GM23338 (cell line): Measurements from ENCODE around the gene EMX1. TPM values are rescaled to one million over a fixed set of nuclear protein-coding genes. Genes with fewer than 3 reads are reported as not detected.

Source experiments
- ATAC-seq: fragments of 200-7000 bp; cut with Tn5 transposase; 3 replicates; pipeline ENCODE4 v1.9.1; 2020
- DNase-seq: peaks from one replicate; pipeline ENCODE4 v3.0.0-alpha.2; 2015; ENCODE audit warnings: low spot score
- H2AFZ ChIP-seq: fragments of 200-600 bp; sonication (generic); 2 replicates; pipeline ENCODE4 v1.8.0; 2016; ENCODE audit warnings: antibody characterized with exemption, mild to moderate bottlenecking, moderate library complexity
- H3F3A ChIP-seq: fragments of 200-600 bp; sonication (generic); replicated peaks from 2 replicates; pipeline ENCODE4 v1.8.0; 2017; ENCODE audit warnings: antibody characterized with exemption, mixed run types, low read depth
- H3K27ac ChIP-seq: fragments of 200-600 bp; sonication (generic); 2 replicates; pipeline ENCODE4 v1.6.1; 2016; ENCODE audit warnings: low read depth
- H3K27me3 ChIP-seq: fragments of 200-600 bp; sonication (generic); 2 replicates; pipeline ENCODE4 v1.8.0; 2016; ENCODE audit warnings: mild to moderate bottlenecking, mixed run types, moderate library complexity; ENCODE audit not compliant: insufficient read depth
- H3K36me3 ChIP-seq: fragments of 200-600 bp; sonication (generic); 2 replicates; pipeline ENCODE4 v1.8.0; 2016; ENCODE audit warnings: mild to moderate bottlenecking; ENCODE audit not compliant: insufficient read depth
- H3K4me1 ChIP-seq: fragments of 200-600 bp; sonication (generic); 2 replicates; pipeline ENCODE4 v1.8.0; 2016; ENCODE audit warnings: mild to moderate bottlenecking, moderate library complexity; ENCODE audit not compliant: insufficient read depth
- H3K4me2 ChIP-seq: fragments of 200-600 bp; sonication (generic); 2 replicates; pipeline ENCODE4 v1.7.1; 2017; ENCODE audit warnings: mixed run types
- H3K4me3 ChIP-seq: fragments of 200-600 bp; sonication (generic); 2 replicates; pipeline ENCODE4 v1.6.1; 2016; ENCODE audit warnings: mixed run types
- H3K79me2 ChIP-seq: fragments of 200-600 bp; sonication (generic); replicated peaks from 2 replicates; pipeline ENCODE4 v1.8.0; 2017; ENCODE audit warnings: mild to moderate bottlenecking; ENCODE audit not compliant: insufficient read depth
- H3K9me2 ChIP-seq: fragments of 200-600 bp; sonication (generic); 2 replicates; pipeline ENCODE4 v1.8.0; 2017; ENCODE audit not compliant: insufficient read depth
- H4K20me1 ChIP-seq: fragments of 200-600 bp; sonication (generic); replicated peaks from 2 replicates; pipeline ENCODE4 v1.8.0; 2017; ENCODE audit warnings: mild to moderate bottlenecking; ENCODE audit not compliant: insufficient read depth
- H3K27ac Mint-ChIP-seq: 2 replicates; pipeline ENCODE4 v1.8.0; 2020; ENCODE audit warnings: inconsistent platforms, mild to moderate bottlenecking, moderate library complexity, mixed read lengths
- H3K27me3 Mint-ChIP-seq: 3 replicates; pipeline ENCODE4 v1.8.0; 2022; ENCODE audit warnings: low read depth, mild to moderate bottlenecking, moderate library complexity, mixed read lengths, inconsistent platforms; ENCODE audit not compliant: insufficient read depth, poor library complexity
- H3K36me3 Mint-ChIP-seq: 3 replicates; pipeline ENCODE4 v1.8.0; 2021; ENCODE audit warnings: low read depth, mild to moderate bottlenecking, inconsistent platforms, moderate library complexity, mixed read lengths
- H3K4me1 Mint-ChIP-seq: 3 replicates; pipeline ENCODE4 v1.8.0; 2020; ENCODE audit warnings: mild to moderate bottlenecking, inconsistent platforms, mixed read lengths
- H3K4me3 Mint-ChIP-seq: 3 replicates; pipeline ENCODE4 v1.8.0; 2021; ENCODE audit warnings: moderate library complexity, mild to moderate bottlenecking, inconsistent platforms, mixed read lengths
- H3K9me3 Mint-ChIP-seq: 3 replicates; pipeline ENCODE4 v1.8.0; 2020; ENCODE audit warnings: moderate library complexity, mild to moderate bottlenecking, inconsistent platforms, mixed read lengths
- CREB1 ChIP-seq: fragments of 250-450 bp; sonication (Bioruptor Pico); IDR thresholded peaks from 2 replicates; pipeline ENCODE4 v1.5.0; 2020; ENCODE audit warnings: low read depth, mild to moderate bottlenecking, moderate library complexity
- EZH2 ChIP-seq: fragments of 200-600 bp; sonication (generic); IDR thresholded peaks from one replicate; pipeline ENCODE4 v1.8.0; 2017; ENCODE audit warnings: antibody characterized with exemption, mild to moderate bottlenecking, low read depth; ENCODE audit not compliant: unreplicated experiment
- EZH2phosphoT487 ChIP-seq: fragments of 200-600 bp; sonication (generic); IDR thresholded peaks from one replicate; pipeline ENCODE4 v1.8.1; 2018; ENCODE audit warnings: antibody characterized with exemption; ENCODE audit not compliant: unreplicated experiment
- JUNB ChIP-seq: IDR thresholded peaks from one replicate; pipeline ENCODE4 v1.6.1; 2016; ENCODE audit warnings: antibody characterized with exemption; ENCODE audit not compliant: unreplicated experiment
- NANOG ChIP-seq: IDR thresholded peaks from 2 replicates; pipeline ENCODE4 v1.6.1; 2016; ENCODE audit warnings: antibody characterized with exemption, borderline replicate concordance
- STAT1 ChIP-seq: IDR thresholded peaks from one replicate; pipeline ENCODE4 v1.6.1; 2016; ENCODE audit warnings: antibody characterized with exemption; ENCODE audit not compliant: unreplicated experiment
- ZNF331 ChIP-seq: fragments of 250-450 bp; sonication (Bioruptor Pico); IDR thresholded peaks from 2 replicates; pipeline ENCODE4 v1.5.0; 2020; ENCODE audit warnings: low read depth, mild to moderate bottlenecking, moderate library complexity
- polyA plus RNA-seq: library from polyadenylated mRNA; unstranded; fragments of >200 nt; fragmentation: Nextera tagmentation; extraction: Ambion mirVana; gene quantifications from 2 replicates; pipeline ENCODE4 v1.2.1, GENCODE V29; 2016
- total RNA-seq: library from RNA; depleted of rRNA; stranded (reverse); fragments of >200 nt; shearing (Covaris generic); gene quantifications from 2 replicates; pipeline ENCODE4 v1.2.3, GENCODE V29; 2014
- TF ChIP-seq, protein P1 (sequence below): fragments of 250-450 bp; sonication (Bioruptor Pico); IDR thresholded peaks from 2 replicates; pipeline ENCODE4 v1.5.0; 2020; ENCODE audit warnings: mild to moderate bottlenecking, moderate library complexity
- TF ChIP-seq, protein P2 (sequence below): IDR thresholded peaks from one replicate; pipeline ENCODE4 v1.6.1; 2018; ENCODE audit warnings: antibody characterized with exemption; ENCODE audit not compliant: unreplicated experiment
- TF ChIP-seq, protein P3 (sequence below): IDR thresholded peaks from 2 replicates; pipeline ENCODE4 v1.6.1; 2016; ENCODE audit warnings: antibody characterized with exemption
- TF ChIP-seq, protein P4 (sequence below), 2 experiments: fragments of 200-600 bp in 1 of 2; sonication (generic) in 1 of 2; conservative IDR thresholded peaks; 2 replicates each; pipeline versions ENCODE4 v1.5.1 to v1.6.1; 2016 to 2017; ENCODE audit warnings: antibody characterized with exemption in 2 of 2, low read depth in 2 of 2, mild to moderate bottlenecking in 2 of 2, moderate library complexity in 1 of 2

EMX1 gene
- total and polyA plus RNA-seq, 2 experiments from 2014 or later = 3.9 to 7.9 TPM

DNA sequence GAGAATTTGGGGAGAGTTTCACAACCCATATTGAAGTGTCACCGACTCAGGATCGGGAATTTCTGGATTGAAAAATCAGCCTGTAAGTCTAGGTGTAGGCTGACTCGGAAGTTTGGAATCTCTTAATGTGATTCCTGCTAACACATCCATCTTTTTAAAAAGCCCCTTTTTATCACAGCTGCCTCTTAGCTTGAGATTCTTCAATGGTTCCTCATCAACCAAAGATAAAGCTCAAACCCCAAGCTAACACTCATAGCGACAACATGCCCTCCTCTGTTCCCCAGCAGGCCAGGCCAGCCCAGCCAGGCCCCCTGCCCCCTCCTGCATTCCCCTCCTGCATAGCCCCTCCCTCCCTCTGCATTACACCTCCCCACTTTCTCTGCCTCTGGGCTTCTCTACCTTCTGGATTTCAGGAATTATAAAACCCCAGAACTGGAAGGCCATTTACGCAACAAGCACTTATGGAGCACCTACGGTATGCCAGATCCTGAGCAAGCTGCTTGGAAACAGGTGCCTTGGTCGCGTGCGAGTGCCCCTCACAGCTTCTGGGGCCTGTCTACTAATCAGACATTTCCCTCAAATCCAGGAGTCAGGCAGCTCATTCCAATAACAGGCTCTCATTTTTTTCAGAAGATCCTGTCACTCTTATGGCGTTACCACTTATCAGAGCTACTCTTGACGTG is 63.4 kb downstream of the EMX1 start (continued):
- TF ChIP-seq, protein P1, sequence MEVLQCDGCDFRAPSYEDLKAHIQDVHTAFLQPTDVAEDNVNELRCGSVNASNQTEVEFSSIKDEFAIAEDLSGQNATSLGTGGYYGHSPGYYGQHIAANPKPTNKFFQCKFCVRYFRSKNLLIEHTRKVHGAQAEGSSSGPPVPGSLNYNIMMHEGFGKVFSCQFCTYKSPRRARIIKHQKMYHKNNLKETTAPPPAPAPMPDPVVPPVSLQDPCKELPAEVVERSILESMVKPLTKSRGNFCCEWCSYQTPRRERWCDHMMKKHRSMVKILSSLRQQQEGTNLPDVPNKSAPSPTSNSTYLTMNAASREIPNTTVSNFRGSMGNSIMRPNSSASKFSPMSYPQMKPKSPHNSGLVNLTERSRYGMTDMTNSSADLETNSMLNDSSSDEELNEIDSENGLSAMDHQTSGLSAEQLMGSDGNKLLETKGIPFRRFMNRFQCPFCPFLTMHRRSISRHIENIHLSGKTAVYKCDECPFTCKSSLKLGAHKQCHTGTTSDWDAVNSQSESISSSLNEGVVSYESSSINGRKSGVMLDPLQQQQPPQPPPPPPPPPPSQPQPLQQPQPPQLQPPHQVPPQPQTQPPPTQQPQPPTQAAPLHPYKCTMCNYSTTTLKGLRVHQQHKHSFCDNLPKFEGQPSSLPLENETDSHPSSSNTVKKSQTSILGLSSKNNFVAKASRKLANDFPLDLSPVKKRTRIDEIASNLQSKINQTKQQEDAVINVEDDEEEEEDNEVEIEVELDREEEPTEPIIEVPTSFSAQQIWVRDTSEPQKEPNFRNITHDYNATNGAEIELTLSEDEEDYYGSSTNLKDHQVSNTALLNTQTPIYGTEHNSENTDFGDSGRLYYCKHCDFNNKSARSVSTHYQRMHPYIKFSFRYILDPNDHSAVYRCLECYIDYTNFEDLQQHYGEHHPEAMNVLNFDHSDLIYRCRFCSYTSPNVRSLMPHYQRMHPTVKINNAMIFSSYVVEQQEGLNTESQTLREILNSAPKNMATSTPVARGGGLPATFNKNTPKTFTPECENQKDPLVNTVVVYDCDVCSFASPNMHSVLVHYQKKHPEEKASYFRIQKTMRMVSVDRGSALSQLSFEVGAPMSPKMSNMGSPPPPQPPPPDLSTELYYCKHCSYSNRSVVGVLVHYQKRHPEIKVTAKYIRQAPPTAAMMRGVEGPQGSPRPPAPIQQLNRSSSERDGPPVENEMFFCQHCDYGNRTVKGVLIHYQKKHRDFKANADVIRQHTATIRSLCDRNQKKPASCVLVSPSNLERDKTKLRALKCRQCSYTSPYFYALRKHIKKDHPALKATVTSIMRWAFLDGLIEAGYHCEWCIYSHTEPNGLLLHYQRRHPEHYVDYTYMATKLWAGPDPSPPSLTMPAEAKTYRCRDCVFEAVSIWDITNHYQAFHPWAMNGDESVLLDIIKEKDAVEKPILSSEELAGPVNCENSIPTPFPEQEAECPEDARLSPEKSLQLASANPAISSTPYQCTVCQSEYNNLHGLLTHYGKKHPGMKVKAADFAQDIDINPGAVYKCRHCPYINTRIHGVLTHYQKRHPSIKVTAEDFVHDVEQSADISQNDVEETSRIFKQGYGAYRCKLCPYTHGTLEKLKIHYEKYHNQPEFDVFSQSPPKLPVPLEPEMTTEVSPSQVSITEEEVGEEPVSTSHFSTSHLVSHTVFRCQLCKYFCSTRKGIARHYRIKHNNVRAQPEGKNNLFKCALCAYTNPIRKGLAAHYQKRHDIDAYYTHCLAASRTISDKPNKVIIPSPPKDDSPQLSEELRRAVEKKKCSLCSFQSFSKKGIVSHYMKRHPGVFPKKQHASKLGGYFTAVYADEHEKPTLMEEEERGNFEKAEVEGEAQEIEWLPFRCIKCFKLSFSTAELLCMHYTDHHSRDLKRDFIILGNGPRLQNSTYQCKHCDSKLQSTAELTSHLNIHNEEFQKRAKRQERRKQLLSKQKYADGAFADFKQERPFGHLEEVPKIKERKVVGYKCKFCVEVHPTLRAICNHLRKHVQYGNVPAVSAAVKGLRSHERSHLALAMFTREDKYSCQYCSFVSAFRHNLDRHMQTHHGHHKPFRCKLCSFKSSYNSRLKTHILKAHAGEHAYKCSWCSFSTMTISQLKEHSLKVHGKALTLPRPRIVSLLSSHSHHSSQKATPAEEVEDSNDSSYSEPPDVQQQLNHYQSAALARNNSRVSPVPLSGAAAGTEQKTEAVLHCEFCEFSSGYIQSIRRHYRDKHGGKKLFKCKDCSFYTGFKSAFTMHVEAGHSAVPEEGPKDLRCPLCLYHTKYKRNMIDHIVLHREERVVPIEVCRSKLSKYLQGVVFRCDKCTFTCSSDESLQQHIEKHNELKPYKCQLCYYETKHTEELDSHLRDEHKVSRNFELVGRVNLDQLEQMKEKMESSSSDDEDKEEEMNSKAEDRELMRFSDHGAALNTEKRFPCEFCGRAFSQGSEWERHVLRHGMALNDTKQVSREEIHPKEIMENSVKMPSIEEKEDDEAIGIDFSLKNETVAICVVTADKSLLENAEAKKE = no peak
- TF ChIP-seq EZH2 (no peak), NANOG (no peak), STAT1 (no peak)

DNA sequence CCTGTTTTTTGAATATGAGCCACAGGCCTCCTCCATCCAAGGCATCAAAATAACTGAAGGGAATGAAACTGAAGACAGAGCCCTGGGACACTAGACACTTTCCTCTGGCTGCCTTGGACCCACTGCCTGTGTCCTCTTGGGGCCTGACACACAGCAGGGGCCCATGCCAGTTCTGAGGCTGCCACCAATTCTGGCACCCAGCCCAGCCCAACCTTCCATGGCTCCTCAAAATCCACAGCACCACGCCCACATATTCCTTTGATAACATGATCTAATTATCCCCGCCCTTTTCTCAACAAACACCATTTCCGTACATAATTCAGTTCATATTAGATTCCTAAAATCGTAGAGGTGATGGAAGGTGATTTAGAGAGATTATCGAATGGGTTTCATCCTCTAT is 64.2 kb downstream of the EMX1 start:
- DNase-seq (no peak), ATAC-seq (no peak)
- Histone ChIP-seq H3K9me2 (no peaks in the 10 kb centered on the region), H4K20me1 (no peaks in the 10 kb centered on the region), H3K79me2 (no peaks in the 10 kb centered on the region), H3K27me3 (no peaks in the 10 kb centered on the region), H3K4me3 (no peak overlapping the region), H3K4me1 (0 out of 2 replicates have a peak, but pooled peaks cover 6% of the 10 kb centered on the region), H2AFZ (no peak overlapping the region), H3K4me2 (no peak overlapping the region), H3K27ac (no peak overlapping the region), H3K36me3 (no peaks in the 10 kb centered on the region), H3F3A (no peaks in the 10 kb centered on the region)
- H3K36me3 Mint-ChIP-seq = peaks cover 7% of the 10 kb centered on the region; the same call in 2 of the 3 replicates
- H3K27me3 Mint-ChIP-seq = peaks cover 11% of the 10 kb centered on the region
- H3K4me3 Mint-ChIP-seq = no peak overlapping the region
- H3K9me3 Mint-ChIP-seq = no peaks in the 10 kb centered on the region
- H3K4me1 Mint-ChIP-seq = peaks cover 18% of the 10 kb centered on the region
- H3K27ac Mint-ChIP-seq = no peak overlapping the region
- TF ChIP-seq EZH2 = no peak
- TF ChIP-seq, protein P2, sequence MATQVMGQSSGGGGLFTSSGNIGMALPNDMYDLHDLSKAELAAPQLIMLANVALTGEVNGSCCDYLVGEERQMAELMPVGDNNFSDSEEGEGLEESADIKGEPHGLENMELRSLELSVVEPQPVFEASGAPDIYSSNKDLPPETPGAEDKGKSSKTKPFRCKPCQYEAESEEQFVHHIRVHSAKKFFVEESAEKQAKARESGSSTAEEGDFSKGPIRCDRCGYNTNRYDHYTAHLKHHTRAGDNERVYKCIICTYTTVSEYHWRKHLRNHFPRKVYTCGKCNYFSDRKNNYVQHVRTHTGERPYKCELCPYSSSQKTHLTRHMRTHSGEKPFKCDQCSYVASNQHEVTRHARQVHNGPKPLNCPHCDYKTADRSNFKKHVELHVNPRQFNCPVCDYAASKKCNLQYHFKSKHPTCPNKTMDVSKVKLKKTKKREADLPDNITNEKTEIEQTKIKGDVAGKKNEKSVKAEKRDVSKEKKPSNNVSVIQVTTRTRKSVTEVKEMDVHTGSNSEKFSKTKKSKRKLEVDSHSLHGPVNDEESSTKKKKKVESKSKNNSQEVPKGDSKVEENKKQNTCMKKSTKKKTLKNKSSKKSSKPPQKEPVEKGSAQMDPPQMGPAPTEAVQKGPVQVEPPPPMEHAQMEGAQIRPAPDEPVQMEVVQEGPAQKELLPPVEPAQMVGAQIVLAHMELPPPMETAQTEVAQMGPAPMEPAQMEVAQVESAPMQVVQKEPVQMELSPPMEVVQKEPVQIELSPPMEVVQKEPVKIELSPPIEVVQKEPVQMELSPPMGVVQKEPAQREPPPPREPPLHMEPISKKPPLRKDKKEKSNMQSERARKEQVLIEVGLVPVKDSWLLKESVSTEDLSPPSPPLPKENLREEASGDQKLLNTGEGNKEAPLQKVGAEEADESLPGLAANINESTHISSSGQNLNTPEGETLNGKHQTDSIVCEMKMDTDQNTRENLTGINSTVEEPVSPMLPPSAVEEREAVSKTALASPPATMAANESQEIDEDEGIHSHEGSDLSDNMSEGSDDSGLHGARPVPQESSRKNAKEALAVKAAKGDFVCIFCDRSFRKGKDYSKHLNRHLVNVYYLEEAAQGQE = no peak
- TF ChIP-seq EZH2phosphoT487 = no peak
- TF ChIP-seq, protein P3, sequence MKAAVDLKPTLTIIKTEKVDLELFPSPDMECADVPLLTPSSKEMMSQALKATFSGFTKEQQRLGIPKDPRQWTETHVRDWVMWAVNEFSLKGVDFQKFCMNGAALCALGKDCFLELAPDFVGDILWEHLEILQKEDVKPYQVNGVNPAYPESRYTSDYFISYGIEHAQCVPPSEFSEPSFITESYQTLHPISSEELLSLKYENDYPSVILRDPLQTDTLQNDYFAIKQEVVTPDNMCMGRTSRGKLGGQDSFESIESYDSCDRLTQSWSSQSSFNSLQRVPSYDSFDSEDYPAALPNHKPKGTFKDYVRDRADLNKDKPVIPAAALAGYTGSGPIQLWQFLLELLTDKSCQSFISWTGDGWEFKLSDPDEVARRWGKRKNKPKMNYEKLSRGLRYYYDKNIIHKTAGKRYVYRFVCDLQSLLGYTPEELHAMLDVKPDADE = no peak
- TF ChIP-seq CREB1 (CRISPR knock-in tag) = no peak
- TF ChIP-seq ZNF331 = no peak
- TF ChIP-seq STAT1 = no peak
- TF ChIP-seq JUNB = no peak
- no peak for TF ChIP-seq NANOG
- TF ChIP-seq, protein P4, sequence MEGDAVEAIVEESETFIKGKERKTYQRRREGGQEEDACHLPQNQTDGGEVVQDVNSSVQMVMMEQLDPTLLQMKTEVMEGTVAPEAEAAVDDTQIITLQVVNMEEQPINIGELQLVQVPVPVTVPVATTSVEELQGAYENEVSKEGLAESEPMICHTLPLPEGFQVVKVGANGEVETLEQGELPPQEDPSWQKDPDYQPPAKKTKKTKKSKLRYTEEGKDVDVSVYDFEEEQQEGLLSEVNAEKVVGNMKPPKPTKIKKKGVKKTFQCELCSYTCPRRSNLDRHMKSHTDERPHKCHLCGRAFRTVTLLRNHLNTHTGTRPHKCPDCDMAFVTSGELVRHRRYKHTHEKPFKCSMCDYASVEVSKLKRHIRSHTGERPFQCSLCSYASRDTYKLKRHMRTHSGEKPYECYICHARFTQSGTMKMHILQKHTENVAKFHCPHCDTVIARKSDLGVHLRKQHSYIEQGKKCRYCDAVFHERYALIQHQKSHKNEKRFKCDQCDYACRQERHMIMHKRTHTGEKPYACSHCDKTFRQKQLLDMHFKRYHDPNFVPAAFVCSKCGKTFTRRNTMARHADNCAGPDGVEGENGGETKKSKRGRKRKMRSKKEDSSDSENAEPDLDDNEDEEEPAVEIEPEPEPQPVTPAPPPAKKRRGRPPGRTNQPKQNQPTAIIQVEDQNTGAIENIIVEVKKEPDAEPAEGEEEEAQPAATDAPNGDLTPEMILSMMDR (conservative IDR thresholded peaks at IDR 0.05; ENCODE audit: low read depth in 2 of 2) = no peak
